MM.1S (cell line): ENCODE data around the gene FAM200B.

Experiments
- DNase-seq: peaks from one replicate; pipeline ENCODE4 v3.0.0-alpha.2; 2015
- H2AFZ ChIP-seq: fragments of 300-600 bp; sonication (generic); 2 replicates; pipeline ENCODE4 v1.6.0; 2016; ENCODE audit warnings: antibody characterized with exemption, low read length
- H3F3A ChIP-seq: fragments of 300-600 bp; sonication (generic); 2 replicates; pipeline ENCODE4 v1.6.1; 2016; ENCODE audit warnings: mild to moderate bottlenecking, antibody characterized with exemption, low read length, moderate library complexity, mixed read lengths; ENCODE audit not compliant: insufficient read depth
- H3K27ac ChIP-seq: fragments of 300-600 bp; sonication (generic); 2 replicates; pipeline ENCODE4 v1.5.1; 2016; ENCODE audit warnings: mild to moderate bottlenecking, low read length
- H3K27me3 ChIP-seq: fragments of 300-600 bp; sonication (generic); replicated peaks from 2 replicates; pipeline ENCODE4 v1.6.0; 2016; ENCODE audit warnings: low read length; ENCODE audit not compliant: insufficient read depth
- H3K36me3 ChIP-seq: fragments of 300-600 bp; sonication (generic); replicated peaks from 2 replicates; pipeline ENCODE4 v1.6.1; 2016; ENCODE audit warnings: mild to moderate bottlenecking, low read length, mixed read lengths; ENCODE audit not compliant: insufficient read depth
- H3K4me1 ChIP-seq: fragments of 300-600 bp; sonication (generic); 2 replicates; pipeline ENCODE4 v1.6.1; 2016; ENCODE audit warnings: low read length, mixed read lengths
- H3K4me2 ChIP-seq: fragments of 300-600 bp; sonication (generic); 2 replicates; pipeline ENCODE4 v1.6.0; 2016; ENCODE audit warnings: low read depth, low read length
- H3K4me3 ChIP-seq: fragments of 300-600 bp; sonication (generic); 2 replicates; pipeline ENCODE4 v1.5.1; 2016; ENCODE audit warnings: low read length, mixed read lengths
- H3K79me2 ChIP-seq: fragments of 300-600 bp; sonication (generic); 2 replicates; pipeline ENCODE4 v1.6.1; 2016; ENCODE audit warnings: mixed run types, low read length, mixed read lengths
- H3K9ac ChIP-seq: fragments of 300-600 bp; sonication (generic); 2 replicates; pipeline ENCODE4 v1.6.1; 2016; ENCODE audit warnings: low read length, mixed read lengths
- H3K9me2 ChIP-seq: fragments of 300-600 bp; sonication (generic); replicated peaks from 2 replicates; pipeline ENCODE4 v1.6.1; 2016; ENCODE audit warnings: mild to moderate bottlenecking, low read length, mixed read lengths; ENCODE audit not compliant: insufficient read depth
- H3K9me3 ChIP-seq: fragments of 300-600 bp; sonication (generic); replicated peaks from 2 replicates; pipeline ENCODE4 v1.6.1; 2016; ENCODE audit warnings: mild to moderate bottlenecking, low read length, mixed read lengths; ENCODE audit not compliant: insufficient read depth
- H4K20me1 ChIP-seq: fragments of 300-600 bp; sonication (generic); 2 replicates; pipeline ENCODE4 v1.6.1; 2016; ENCODE audit warnings: mild to moderate bottlenecking, low read length, moderate library complexity, mixed read lengths; ENCODE audit not compliant: insufficient read depth
- EZH2 ChIP-seq: fragments of 300-600 bp; sonication (generic); optimal IDR thresholded peaks from 2 replicates; pipeline ENCODE3; 2017; ENCODE audit warnings: low read depth, mild to moderate bottlenecking, antibody characterized with exemption, low read length, mixed read lengths
- EZH2phosphoT487 ChIP-seq: fragments of 300-600 bp; sonication (generic); IDR thresholded peaks from 2 replicates; pipeline ENCODE4 v1.6.1; 2018; ENCODE audit warnings: antibody characterized with exemption, low read length
- TF ChIP-seq, protein P1 (sequence below): fragments of 300-600 bp; sonication (generic); IDR thresholded peaks from 2 replicates; pipeline ENCODE4 v1.5.1; 2016; ENCODE audit warnings: antibody characterized with exemption, low read length, mixed read lengths

Gene FAM200B

DNA sequence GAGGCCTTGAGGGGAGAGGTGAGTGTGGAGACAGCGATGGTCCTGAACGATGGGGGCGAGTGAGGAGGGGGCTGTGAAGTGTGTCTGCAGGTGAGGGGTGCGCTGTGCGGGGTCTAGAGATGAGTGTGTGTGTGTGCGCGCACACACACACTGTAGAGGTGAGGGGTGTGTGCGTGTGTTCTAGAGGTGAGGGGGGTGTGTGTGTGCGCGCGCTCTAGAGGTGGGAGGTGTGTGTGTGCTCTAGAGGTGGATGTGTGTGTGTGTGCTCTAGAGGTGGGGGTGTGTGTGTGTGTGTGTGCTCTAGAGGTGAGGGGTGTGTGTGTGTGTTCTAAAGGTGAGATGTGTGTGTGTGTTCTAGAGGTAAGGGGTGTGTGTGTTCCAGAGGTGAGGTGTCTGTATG lies 21.8 kb downstream of the FAM200B start:
- no peaks in the 10 kb centered on the region for H3K9me2 ChIP-seq
- H3K9me3 ChIP-seq, result no peaks in the 10 kb centered on the region
- no peak for DNase-seq
- no peaks in the 10 kb centered on the region for H4K20me1 ChIP-seq
- H3F3A ChIP-seq, result no peaks in the 10 kb centered on the region
- no peak overlapping the region for H3K4me2 ChIP-seq
- TF ChIP-seq EZH2, result no peak
- TF ChIP-seq EZH2phosphoT487, result no peak
- TF ChIP-seq, protein P1, sequence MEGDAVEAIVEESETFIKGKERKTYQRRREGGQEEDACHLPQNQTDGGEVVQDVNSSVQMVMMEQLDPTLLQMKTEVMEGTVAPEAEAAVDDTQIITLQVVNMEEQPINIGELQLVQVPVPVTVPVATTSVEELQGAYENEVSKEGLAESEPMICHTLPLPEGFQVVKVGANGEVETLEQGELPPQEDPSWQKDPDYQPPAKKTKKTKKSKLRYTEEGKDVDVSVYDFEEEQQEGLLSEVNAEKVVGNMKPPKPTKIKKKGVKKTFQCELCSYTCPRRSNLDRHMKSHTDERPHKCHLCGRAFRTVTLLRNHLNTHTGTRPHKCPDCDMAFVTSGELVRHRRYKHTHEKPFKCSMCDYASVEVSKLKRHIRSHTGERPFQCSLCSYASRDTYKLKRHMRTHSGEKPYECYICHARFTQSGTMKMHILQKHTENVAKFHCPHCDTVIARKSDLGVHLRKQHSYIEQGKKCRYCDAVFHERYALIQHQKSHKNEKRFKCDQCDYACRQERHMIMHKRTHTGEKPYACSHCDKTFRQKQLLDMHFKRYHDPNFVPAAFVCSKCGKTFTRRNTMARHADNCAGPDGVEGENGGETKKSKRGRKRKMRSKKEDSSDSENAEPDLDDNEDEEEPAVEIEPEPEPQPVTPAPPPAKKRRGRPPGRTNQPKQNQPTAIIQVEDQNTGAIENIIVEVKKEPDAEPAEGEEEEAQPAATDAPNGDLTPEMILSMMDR, result no peak
- H3K36me3 ChIP-seq, result no peaks in the 10 kb centered on the region
- no peak overlapping the region for H3K27ac ChIP-seq
- no peaks in the 10 kb centered on the region for H3K79me2 ChIP-seq
- no peak overlapping the region for H2AFZ ChIP-seq
- H3K4me1 ChIP-seq, result no peaks in the 10 kb centered on the region
- H3K9ac ChIP-seq, result no peak overlapping the region
- H3K4me3 ChIP-seq, result no peak overlapping the region
- H3K27me3 ChIP-seq, result no peaks in the 10 kb centered on the region

DNA sequence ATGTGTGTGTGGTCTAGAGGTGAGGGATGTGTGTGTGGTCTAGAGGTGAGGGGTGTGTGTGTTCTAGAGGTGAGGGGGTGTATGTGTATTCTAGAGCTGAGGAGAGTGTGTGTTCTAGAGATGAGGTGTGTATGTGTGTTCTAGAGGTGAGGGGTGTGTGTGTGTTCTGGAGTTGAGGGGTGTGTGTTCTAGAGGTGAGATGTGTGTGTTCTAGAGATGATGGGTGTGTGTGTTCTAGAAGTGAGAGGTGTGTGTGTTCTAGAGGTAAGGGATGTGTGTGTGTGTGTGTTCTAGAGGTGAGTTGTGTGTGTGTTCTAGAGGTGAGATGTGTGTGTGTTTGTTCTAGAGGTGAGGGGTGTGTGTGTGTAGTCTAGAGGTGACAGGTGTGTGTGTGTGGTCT lies 22.5 kb downstream of the FAM200B start:
- no peak for DNase-seq
- no peak overlapping the region for H2AFZ ChIP-seq
- H3K4me2 ChIP-seq, result no peak overlapping the region
- H4K20me1 ChIP-seq, result no peaks in the 10 kb centered on the region
- no peaks in the 10 kb centered on the region for H3K9me2 ChIP-seq
- H3K9me3 ChIP-seq, result no peaks in the 10 kb centered on the region
- H3K27ac ChIP-seq, result no peak overlapping the region
- no peaks in the 10 kb centered on the region for H3K4me1 ChIP-seq
- no peak overlapping the region for H3K9ac ChIP-seq
- H3K4me3 ChIP-seq, result no peak overlapping the region
- no peaks in the 10 kb centered on the region for H3F3A ChIP-seq
- no peaks in the 10 kb centered on the region for H3K27me3 ChIP-seq
- TF ChIP-seq, protein P1, result no peak
- TF ChIP-seq EZH2phosphoT487 (no peak), EZH2 (no peak)
- no peaks in the 10 kb centered on the region for H3K79me2 ChIP-seq
- no peaks in the 10 kb centered on the region for H3K36me3 ChIP-seq

- no peaks in the 10 kb centered on the region for H4K20me1 ChIP-seq
- H3K36me3 ChIP-seq, result no peaks in the 10 kb centered on the region
- H3K9me3 ChIP-seq, result no peaks in the 10 kb centered on the region
- H3K9me2 ChIP-seq, result no peaks in the 10 kb centered on the region
- TF ChIP-seq, protein P1, result no peak
- TF ChIP-seq EZH2 (no peak), EZH2phosphoT487 (no peak)
- H3K9ac ChIP-seq, result no peak overlapping the region
- H3K27ac ChIP-seq, result no peak overlapping the region
- H2AFZ ChIP-seq, result no peak overlapping the region
- H3K4me2 ChIP-seq, result no peak overlapping the region
- no peak for DNase-seq
- H3K4me3 ChIP-seq, result no peak overlapping the region
- H3F3A ChIP-seq, result no peaks in the 10 kb centered on the region
- H3K27me3 ChIP-seq, result no peaks in the 10 kb centered on the region
- no peaks in the 10 kb centered on the region for H3K79me2 ChIP-seq
- H3K4me1 ChIP-seq, result no peaks in the 10 kb centered on the region
Measured at GRCh38 chr4:15706646-15707362, 25.2 kb downstream of the FAM200B start.
